Hematopoietic multipotent progenitor cell treated with erythropoietin and hydrocortisone succinate and interleukin-3 and kit ligand, for 6 days (in vitro differentiated cells): ENCODE measurements around the gene CALML4.
"Not testable (repeated sequence)": the region's sequence is repeated elsewhere in the genome, so short reads cannot be mapped to it uniquely, and the experiment has no call there.

Experiments
- DNase-seq: peaks from one replicate; pipeline ENCODE4 v3.0.0-alpha.2; 2015

Gene CALML4

GRCh38 chr15:68207176-68207935, 2.2 kb upstream of the CALML4 start:
- DNase-seq, result no peak

GRCh38 chr15:68206711-68207151, 1.6 kb upstream of the CALML4 start:
- no peak for DNase-seq

- peak; percentile 74 for DNase-seq
These were observed 915 bp upstream of the CALML4 start for GRCh38 chr15:68205954-68206539.

- no peak for DNase-seq
These were observed 419 bp upstream of the CALML4 start for GRCh38 chr15:68205558-68205944.

- no peak for DNase-seq
These were observed 771 bp downstream of the CALML4 start for GRCh38 chr15:68204361-68204760.

- DNase-seq, result no peak
These were observed 1.2 kb downstream of the CALML4 start for GRCh38 chr15:68203956-68204355.

- no peak for DNase-seq
These were observed 1.6 kb downstream of the CALML4 start for GRCh38 chr15:68203486-68203885.

GRCh38 chr15:68202994-68203393, 2.1 kb downstream of the CALML4 start:
- DNase-seq, result not testable (repeated sequence)

- no peak for DNase-seq
These were observed 3.3 kb downstream of the CALML4 start for GRCh38 chr15:68201879-68202261.

GRCh38 chr15:68201153-68201878, 3.8 kb downstream of the CALML4 start:
- no peak for DNase-seq

GRCh38 chr15:68200016-68200861, 4.9 kb downstream of the CALML4 start:
- no peak for DNase-seq

GRCh38 chr15:68199340-68199739, 5.8 kb downstream of the CALML4 start:
- DNase-seq, result no peak

- no peak for DNase-seq
These were observed 7.3 kb downstream of the CALML4 start for GRCh38 chr15:68197661-68198437.

GRCh38 chr15:68197170-68197492, 8.0 kb downstream of the CALML4 start:
- DNase-seq, result no peak

GRCh38 chr15:68196445-68197169, 8.5 kb downstream of the CALML4 start:
- DNase-seq, result no peak

GRCh38 chr15:68195336-68196112, 9.6 kb downstream of the CALML4 start:
- no peak for DNase-seq

GRCh38 chr15:68192804-68193486, 12.2 kb downstream of the CALML4 start:
- no peak for DNase-seq

GRCh38 chr15:68192117-68192516, 13.0 kb downstream of the CALML4 start:
- DNase-seq, result no peak

GRCh38 chr15:68191555-68191954, 13.6 kb downstream of the CALML4 start:
- DNase-seq, result no peak

GRCh38 chr15:68190048-68190447, 15.1 kb downstream of the CALML4 start:
- DNase-seq, result no peak
